PC-9 (cell line): ENCODE data around the gene SOX5. TPM values are rescaled to one million over a fixed set of nuclear protein-coding genes. Genes with fewer than 3 reads are reported as not detected.
"Not testable (repeated sequence)": the region's sequence is repeated elsewhere in the genome, so short reads cannot be mapped to it uniquely, and the experiment has no call there.

Experiments
- BruUV-seq: library from RNA; stranded (reverse); fragments of 400-500 nt; replicated peaks from 2 replicates; lab custom pipeline; 2021; lab: Mats Ljungman, UMichigan
- CTCF ChIA-PET: fragments of 300-600 bp; sonication (Branson Sonifier 250); formaldehyde crosslinking; loops from one replicate; lab custom pipeline; 2022; ENCODE audit warnings: antibody characterized with exemption; lab: Charles Lee
- POLR2A ChIA-PET: fragments of 300-600 bp; sonication (Branson Sonifier 250); formaldehyde crosslinking; loops from one replicate; lab custom pipeline; 2022; ENCODE audit warnings: antibody characterized with exemption; ENCODE audit not compliant: unreplicated experiment; lab: Charles Lee
- DNase-seq, 2 experiments: peaks; one replicate each; pipeline versions ENCODE4 v3.0.0 to v3.0.0-alpha.2; 2015 to 2022; ENCODE audit warnings: mixed read lengths in 1 of 2
- H2AFZ ChIP-seq: fragments of 200-600 bp; sonication (generic); 2 replicates; pipeline ENCODE4 v1.8.1; 2017; ENCODE audit warnings: antibody characterized with exemption
- H3F3A ChIP-seq: fragments of 200-600 bp; sonication (generic); 2 replicates; pipeline ENCODE4 v1.8.1; 2017; ENCODE audit warnings: antibody characterized with exemption, mild to moderate bottlenecking, low read depth; ENCODE audit not compliant: insufficient read depth
- H3K27ac ChIP-seq: fragments of 200-600 bp; sonication (generic); 2 replicates; pipeline ENCODE4 v1.6.1; 2016; ENCODE audit warnings: mixed run types
- H3K27me3 ChIP-seq: fragments of 200-600 bp; sonication (generic); 2 replicates; pipeline ENCODE4 v1.6.1; 2016; ENCODE audit warnings: low read depth, mixed run types; ENCODE audit not compliant: insufficient read depth
- H3K36me3 ChIP-seq: fragments of 200-600 bp; sonication (generic); 2 replicates; pipeline ENCODE4 v1.6.1; 2016; ENCODE audit warnings: low read depth, mixed run types
- H3K4me1 ChIP-seq: fragments of 200-600 bp; sonication (generic); replicated peaks from 2 replicates; pipeline ENCODE4 v1.6.1; 2016; ENCODE audit warnings: mixed run types; ENCODE audit not compliant: insufficient read depth
- H3K4me2 ChIP-seq: fragments of 200-600 bp; sonication (generic); 2 replicates; pipeline ENCODE4 v1.6.1; 2017; ENCODE audit warnings: mixed run types
- H3K4me3 ChIP-seq: fragments of 200-600 bp; sonication (generic); 2 replicates; pipeline ENCODE4 v1.6.1; 2016; ENCODE audit warnings: mixed run types
- H3K79me2 ChIP-seq: fragments of 200-600 bp; sonication (generic); 2 replicates; pipeline ENCODE4 v1.6.1; 2017; ENCODE audit warnings: low read depth, mixed run types
- H3K9me2 ChIP-seq: fragments of 200-600 bp; sonication (generic); 2 replicates; pipeline ENCODE4 v1.8.1; 2017; ENCODE audit warnings: mild to moderate bottlenecking; ENCODE audit not compliant: insufficient read depth
- H3K9me3 ChIP-seq: fragments of 200-600 bp; sonication (generic); 2 replicates; pipeline ENCODE4 v1.8.1; 2016; ENCODE audit warnings: low read depth; ENCODE audit not compliant: insufficient read depth
- H4K20me1 ChIP-seq: fragments of 200-600 bp; sonication (generic); 2 replicates; pipeline ENCODE4 v1.8.1; 2017; ENCODE audit not compliant: insufficient read depth
- CTCF ChIP-seq: fragments of 200-600 bp; sonication (generic); conservative IDR thresholded peaks from 2 replicates; pipeline ENCODE4 v1.6.1; 2017; ENCODE audit warnings: mixed run types, antibody characterized with exemption, mild to moderate bottlenecking, moderate library complexity
- EZH2 ChIP-seq: fragments of 200-600 bp; sonication (generic); IDR thresholded peaks from 2 replicates; pipeline ENCODE4 v1.8.0; 2017; ENCODE audit warnings: antibody characterized with exemption, low read depth
- intact Hi-C: fragments of 100-400 bp; cut with micrococcal nuclease; formaldehyde crosslinking; loops from one replicate; pipeline ENCODE4 v1.10.0; 2022; ENCODE audit not compliant: unreplicated experiment
- total RNA-seq: library from RNA; stranded (reverse); gene quantifications from 2 replicates; pipeline ENCODE4 v1.2.3, GENCODE V29; 2021

Gene SOX5
- total RNA-seq, 1 experiment from 2014 or later: not detected

GRCh38 chr12:23880988-23881387 lies 68.5 kb downstream of the SOX5 start:
- H3K9me2 ChIP-seq: no peaks in the 10 kb centered on the region
- no peak for TF ChIP-seq EZH2
- TF ChIP-seq CTCF: no peak
- no peaks in the 10 kb centered on the region; the same call in 1 of the 2 replicates for H3K9me3 ChIP-seq
- 0 out of 2 replicates have a peak, but pooled peaks cover 12% of the 10 kb centered on the region for H3K27me3 ChIP-seq
- intact Hi-C loops: no loop called here
- BruUV-seq: no TSS peak
- no peak overlapping the region for H3K27ac ChIP-seq
- ChIA-PET POLR2A (no interaction called here), CTCF (no interaction called here)
- H3K4me1 ChIP-seq: no peaks in the 10 kb centered on the region
- H3K4me3 ChIP-seq: no peak overlapping the region
- no peak for DNase-seq
- H2AFZ ChIP-seq: no peak overlapping the region
- no peaks in the 10 kb centered on the region for H3K36me3 ChIP-seq
- H3F3A ChIP-seq: no peaks in the 10 kb centered on the region
- H3K79me2 ChIP-seq: no peaks in the 10 kb centered on the region
- H3K4me2 ChIP-seq: no peak overlapping the region
- 0 out of 2 replicates have a peak, but pooled peaks cover 2% of the 10 kb centered on the region for H4K20me1 ChIP-seq

DNA sequence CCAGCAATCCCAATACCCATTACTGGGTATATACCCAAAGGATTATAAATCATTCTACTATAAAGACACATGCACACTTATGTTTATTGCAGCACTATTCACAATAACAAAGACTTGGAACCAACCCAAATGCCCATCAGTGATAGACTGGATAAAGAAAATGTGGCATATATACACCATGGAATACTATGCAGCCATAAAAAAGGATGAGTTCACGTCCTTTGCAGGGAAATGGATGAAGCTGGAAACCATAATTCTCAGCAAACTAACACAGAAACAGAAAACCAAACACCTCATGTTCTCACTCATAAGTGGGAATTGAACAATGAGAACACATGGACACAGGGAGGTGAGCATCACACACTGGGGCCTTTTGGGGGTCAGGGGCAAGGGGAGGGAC lies 72.9 kb downstream of the SOX5 start:
- CTCF ChIA-PET, H2AFZ ChIP-seq, H3F3A ChIP-seq, BruUV-seq, intact Hi-C loops, POLR2A ChIA-PET, H3K79me2 ChIP-seq, H3K4me3 ChIP-seq, H3K27ac ChIP-seq, DNase-seq, H3K27me3 ChIP-seq, H4K20me1 ChIP-seq, H3K9me2 ChIP-seq, H3K9me3 ChIP-seq, H3K4me1 ChIP-seq, H3K36me3 ChIP-seq, H3K4me2 ChIP-seq: not testable (repeated sequence)

DNA sequence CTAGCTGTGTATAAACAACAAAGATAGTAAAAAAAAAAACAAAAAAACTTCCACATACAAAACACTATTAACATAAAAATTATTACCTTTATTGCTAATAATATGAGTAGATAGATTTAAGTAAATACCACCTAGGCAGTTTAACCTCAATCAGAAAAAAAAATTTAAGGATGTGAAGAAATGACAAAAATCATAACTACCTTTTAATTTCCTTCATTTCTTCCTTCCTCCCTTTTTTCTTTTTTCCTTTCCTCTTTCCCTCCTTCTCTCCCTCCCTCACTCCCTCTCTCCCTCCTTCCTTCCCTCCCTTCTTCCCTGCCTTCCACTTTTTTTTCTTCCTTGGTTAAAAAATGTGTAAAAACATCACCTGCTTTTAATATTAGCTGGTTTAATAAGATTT lies 81.7 kb downstream of the SOX5 start:
- Histone ChIP-seq H3K27ac (no peak overlapping the region), H3K4me2 (no peak overlapping the region), H3F3A (no peaks in the 10 kb centered on the region), H3K27me3 (0 out of 2 replicates have a peak, but pooled peaks cover 6% of the 10 kb centered on the region), H3K4me3 (no peak overlapping the region), H2AFZ (no peak overlapping the region), H3K36me3 (no peaks in the 10 kb centered on the region), H3K4me1 (no peaks in the 10 kb centered on the region), H3K79me2 (no peaks in the 10 kb centered on the region), H4K20me1 (no peaks in the 10 kb centered on the region), H3K9me2 (no peaks in the 10 kb centered on the region), H3K9me3 (no peaks in the 10 kb centered on the region)
- no peak for DNase-seq
- intact Hi-C loops: no loop called here
- TF ChIP-seq EZH2 (no peak), CTCF (no peak)
- BruUV-seq: no TSS peak
- ChIA-PET CTCF (no interaction called here), POLR2A (no interaction called here)

GRCh38 chr12:23862701-23863100 lies 86.8 kb downstream of the SOX5 start:
- Histone ChIP-seq H3K4me3 (no peak overlapping the region), H3K4me1 (no peaks in the 10 kb centered on the region), H3F3A (no peaks in the 10 kb centered on the region), H3K36me3 (no peaks in the 10 kb centered on the region), H3K9me2 (no peaks in the 10 kb centered on the region), H3K4me2 (no peak overlapping the region), H3K27ac (no peak overlapping the region), H3K9me3 (0 out of 2 replicates have a peak, but pooled peaks cover 2% of the 10 kb centered on the region), H2AFZ (no peak overlapping the region), H4K20me1 (no peaks in the 10 kb centered on the region), H3K27me3 (0 out of 2 replicates have a peak, but pooled peaks cover 6% of the 10 kb centered on the region), H3K79me2 (no peaks in the 10 kb centered on the region)
- intact Hi-C loops: no loop called here
- TF ChIP-seq EZH2 (no peak), CTCF (no peak)
- DNase-seq: no peak
- ChIA-PET CTCF (no interaction called here), POLR2A (no interaction called here)
- BruUV-seq: no TSS peak
